Activated CD8-positive, alpha-beta T cell treated with anti-CD3 and anti-CD28 coated beads for 36 hours (primary cell): Measurements from ENCODE around the gene ATG4D. TPM values are rescaled to one million over a fixed set of nuclear protein-coding genes. Genes with fewer than 3 reads are reported as not detected.

Experiments
- ATAC-seq: fragments of 200-7000 bp; cut with Tn5 transposase; one replicate; pipeline ENCODE4 v1.10.0; 2021; ENCODE audit warnings: mild to moderate bottlenecking, moderate library complexity
- CTCF ChIA-PET: fragments of 350-600 bp; sonication (Branson Sonifier 250); formaldehyde crosslinking; loops from one replicate; lab custom pipeline; 2021; ENCODE audit warnings: antibody characterized with exemption; lab: Charles Lee
- POLR2A ChIA-PET: fragments of 350-600 bp; sonication (Branson Sonifier 250); formaldehyde crosslinking; loops from one replicate; lab custom pipeline; 2021; ENCODE audit warnings: antibody characterized with exemption; lab: Charles Lee
- DNase-seq: peaks from one replicate; pipeline ENCODE4 v3.0.0-alpha.2; 2020
- H3K27ac Mint-ChIP-seq: one replicate; pipeline ENCODE4 v1.8.0; 2021; ENCODE audit warnings: mild to moderate bottlenecking, mixed read lengths
- H3K27me3 Mint-ChIP-seq: one replicate; pipeline ENCODE4 v1.8.0; 2021; ENCODE audit warnings: mixed read lengths
- H3K36me3 Mint-ChIP-seq: one replicate; pipeline ENCODE4 v1.8.0; 2021; ENCODE audit warnings: low read depth, mixed read lengths
- H3K4me1 Mint-ChIP-seq: one replicate; pipeline ENCODE4 v1.8.0; 2021; ENCODE audit warnings: low read depth, mixed read lengths
- H3K4me3 Mint-ChIP-seq: one replicate; pipeline ENCODE4 v1.8.0; 2021; ENCODE audit warnings: mild to moderate bottlenecking, moderate library complexity, mixed read lengths
- H3K9me3 Mint-ChIP-seq: one replicate; pipeline ENCODE4 v1.8.0; 2021; ENCODE audit warnings: mixed read lengths
- CTCF ChIP-seq: fragments of 200-600 bp; IDR thresholded peaks from one replicate; pipeline ENCODE4 v1.8.0; 2022; ENCODE audit warnings: antibody characterized with exemption, mild to moderate bottlenecking
- intact Hi-C: fragments of 100-400 bp; cut with micrococcal nuclease; formaldehyde crosslinking; loops from one replicate; pipeline ENCODE4 v1.10.0; 2022
- total RNA-seq, 2 experiments: library from RNA; stranded (reverse); gene quantifications; one replicate each; pipeline ENCODE4 v1.2.3, GENCODE V29; 2021

Gene ATG4D
- total RNA-seq, 2 experiments from 2014 or later, result 21.7 to 22.5 TPM

- intact Hi-C loops, result no loop called here
- ATAC-seq (no peak), DNase-seq (no peak)
- Mint-ChIP-seq H3K4me1 (peaks cover 6% of the 10 kb centered on the region), H3K4me3 (no peak overlapping the region), H3K9me3 (no peaks in the 10 kb centered on the region), H3K27ac (no peak overlapping the region), H3K27me3 (no peaks in the 10 kb centered on the region), H3K36me3 (no peaks in the 10 kb centered on the region)
- CTCF ChIA-PET, result interaction anchor here (0.6 to 2.5 kb wide), 3 partner anchors 10 to 70 kb away, joined by 3 to 15 read pairs (median 5); no protein-coding TSS in a partner anchor
- TF ChIP-seq CTCF, result no peak
- POLR2A ChIA-PET, result interaction anchor here (0.9 kb wide), 1 partner anchor 8 kb away, joined by 3 read pairs; no protein-coding TSS in a partner anchor
Measured at GRCh38 chr19:10575011-10575716, 31.5 kb downstream of the ATG4D start.

GRCh38 chr19:10577951-10578350 lies 34.2 kb downstream of the ATG4D start:
- intact Hi-C loops, result no loop called here
- Mint-ChIP-seq H3K36me3 (no peaks in the 10 kb centered on the region), H3K4me1 (peaks cover 7% of the 10 kb centered on the region), H3K27me3 (no peaks in the 10 kb centered on the region), H3K4me3 (no peak overlapping the region), H3K27ac (no peak overlapping the region), H3K9me3 (no peaks in the 10 kb centered on the region)
- no peak for TF ChIP-seq CTCF
- CTCF ChIA-PET, result interaction anchor here (1.1 to 8.5 kb wide), 3 partner anchors 69 to 120 kb away, joined by 3 to 409 read pairs (median 175); partner anchors contain the start of gene QTRT1
- POLR2A ChIA-PET, result no interaction called here
- DNase-seq, result no peak
- no peak for ATAC-seq

GRCh38 chr19:10580979-10581631 lies 37.4 kb downstream of the ATG4D start:
- no peak overlapping the region for H3K27ac Mint-ChIP-seq
- no peak overlapping the region for H3K4me3 Mint-ChIP-seq
- CTCF ChIA-PET, result interaction anchor here (0.6 to 8.5 kb wide), 57 partner anchors 8 to 283 kb away, joined by 3 to 409 read pairs (median 6); partner anchors contain the start of genes CDKN2D, DNM2, KRI1 and QTRT1

GRCh38 chr19:10582091-10582490 lies 38.4 kb downstream of the ATG4D start:
- no peak for TF ChIP-seq CTCF
- Mint-ChIP-seq H3K4me3 (no peak overlapping the region), H3K36me3 (no peaks in the 10 kb centered on the region), H3K27ac (no peak overlapping the region), H3K9me3 (no peaks in the 10 kb centered on the region), H3K27me3 (no peaks in the 10 kb centered on the region), H3K4me1 (peaks cover 7% of the 10 kb centered on the region)
- CTCF ChIA-PET, result interaction anchor here (0.6 to 8.5 kb wide), 36 partner anchors 8 to 282 kb away, joined by 3 to 409 read pairs (median 9); partner anchors contain the start of genes CDKN2D, KRI1 and QTRT1
- POLR2A ChIA-PET, result interaction anchor here (0.9 to 3.9 kb wide), 10 partner anchors 8 to 120 kb away, joined by 3 to 24 read pairs (median 6); partner anchors contain the start of gene QTRT1
- ATAC-seq (no peak), DNase-seq (no peak)
- intact Hi-C loops, result no loop called here

More at GRCh38 chr19:10580979-10581631, 37.4 kb downstream of the ATG4D start:
- peak; percentile 98 for DNase-seq
- intact Hi-C loops, result loop anchor here (1.0 to 2.0 kb wide), 2 partner anchors 63 to 118 kb away; no protein-coding TSS in a partner anchor
- POLR2A ChIA-PET, result interaction anchor here (0.7 to 3.9 kb wide), 12 partner anchors 9 to 121 kb away, joined by 3 to 24 read pairs (median 4); partner anchors contain the start of genes KRI1 and QTRT1
- TF ChIP-seq CTCF, result peak; percentile 100
- Mint-ChIP-seq H3K27me3 (no peaks in the 10 kb centered on the region), H3K36me3 (no peaks in the 10 kb centered on the region), H3K4me1 (peaks cover 7% of the 10 kb centered on the region), H3K9me3 (no peaks in the 10 kb centered on the region)
- peak; percentile 100 for ATAC-seq
